Measurements from ENCODE around the gene PDE4D. TPM values are rescaled to one million over a fixed set of nuclear protein-coding genes. Genes with fewer than 3 reads are reported as not detected.

Gene PDE4D
- total RNA-seq, 1 experiment from 2014 or later: 6.5 TPM

DNA sequence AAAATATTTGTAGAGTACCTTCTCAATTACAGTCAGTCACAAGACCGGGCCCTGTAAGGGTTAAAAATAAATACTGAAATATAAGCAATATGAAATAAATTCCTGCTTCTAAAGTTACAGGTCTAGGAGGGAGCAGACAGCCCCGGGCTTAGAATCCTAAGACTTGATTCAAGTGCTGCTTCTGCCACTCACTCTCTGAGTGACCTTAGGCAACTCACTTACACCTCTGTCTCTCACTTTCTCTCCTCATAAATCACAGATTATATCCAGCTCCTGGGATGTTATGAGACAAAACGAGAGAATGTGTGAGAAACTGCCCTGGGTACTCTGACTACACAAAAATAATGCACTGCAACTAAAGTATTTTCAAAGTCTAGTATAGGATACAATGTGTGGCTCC, 101.9 kb downstream of the PDE4D start:
- no TSS peak for BruUV-seq (replicated peaks)
- H3K36me3 ChIP-seq (ENCODE audit: insufficient read depth, low read length, poor library complexity, severe bottlenecking): no peaks in the 10 kb centered on the region
- intact Hi-C loops (cut with micrococcal nuclease; ENCODE audit: unreplicated experiment): no loop called here
- DNase-seq (ENCODE audit: low spot score): no peak
- H3K27me3 ChIP-seq (replicated peaks; ENCODE audit: insufficient read depth, low read depth, low read length, poor library complexity): peaks cover 63% of the 10 kb centered on the region
- no peaks in the 10 kb centered on the region for H3K9me3 ChIP-seq (ENCODE audit: low read depth, low read length, poor library complexity, severe bottlenecking)
- ChIA-PET POLR2A (ENCODE audit: low non-redundant PET) (no interaction called here), CTCF (no interaction called here)
- no peak overlapping the region for H3K4me3 ChIP-seq (ENCODE audit: low read depth, low read length, poor library complexity, severe bottlenecking)
- no peak for TF ChIP-seq EZH2 (IDR thresholded peaks at IDR 0.05; ENCODE audit: borderline replicate concordance, low read depth, low read length, poor library complexity, severe bottlenecking)
- TF ChIP-seq, protein P1, sequence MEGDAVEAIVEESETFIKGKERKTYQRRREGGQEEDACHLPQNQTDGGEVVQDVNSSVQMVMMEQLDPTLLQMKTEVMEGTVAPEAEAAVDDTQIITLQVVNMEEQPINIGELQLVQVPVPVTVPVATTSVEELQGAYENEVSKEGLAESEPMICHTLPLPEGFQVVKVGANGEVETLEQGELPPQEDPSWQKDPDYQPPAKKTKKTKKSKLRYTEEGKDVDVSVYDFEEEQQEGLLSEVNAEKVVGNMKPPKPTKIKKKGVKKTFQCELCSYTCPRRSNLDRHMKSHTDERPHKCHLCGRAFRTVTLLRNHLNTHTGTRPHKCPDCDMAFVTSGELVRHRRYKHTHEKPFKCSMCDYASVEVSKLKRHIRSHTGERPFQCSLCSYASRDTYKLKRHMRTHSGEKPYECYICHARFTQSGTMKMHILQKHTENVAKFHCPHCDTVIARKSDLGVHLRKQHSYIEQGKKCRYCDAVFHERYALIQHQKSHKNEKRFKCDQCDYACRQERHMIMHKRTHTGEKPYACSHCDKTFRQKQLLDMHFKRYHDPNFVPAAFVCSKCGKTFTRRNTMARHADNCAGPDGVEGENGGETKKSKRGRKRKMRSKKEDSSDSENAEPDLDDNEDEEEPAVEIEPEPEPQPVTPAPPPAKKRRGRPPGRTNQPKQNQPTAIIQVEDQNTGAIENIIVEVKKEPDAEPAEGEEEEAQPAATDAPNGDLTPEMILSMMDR (conservative IDR thresholded peaks at IDR 0.05; ENCODE audit: low read depth, low read length): no peak
- H3K27ac ChIP-seq (ENCODE audit: low read depth, low read length, poor library complexity, severe bottlenecking): no peak overlapping the region
- H3K4me1 ChIP-seq (ENCODE audit: insufficient read depth, low read length, poor library complexity, severe bottlenecking): no peaks in the 10 kb centered on the region

DNA sequence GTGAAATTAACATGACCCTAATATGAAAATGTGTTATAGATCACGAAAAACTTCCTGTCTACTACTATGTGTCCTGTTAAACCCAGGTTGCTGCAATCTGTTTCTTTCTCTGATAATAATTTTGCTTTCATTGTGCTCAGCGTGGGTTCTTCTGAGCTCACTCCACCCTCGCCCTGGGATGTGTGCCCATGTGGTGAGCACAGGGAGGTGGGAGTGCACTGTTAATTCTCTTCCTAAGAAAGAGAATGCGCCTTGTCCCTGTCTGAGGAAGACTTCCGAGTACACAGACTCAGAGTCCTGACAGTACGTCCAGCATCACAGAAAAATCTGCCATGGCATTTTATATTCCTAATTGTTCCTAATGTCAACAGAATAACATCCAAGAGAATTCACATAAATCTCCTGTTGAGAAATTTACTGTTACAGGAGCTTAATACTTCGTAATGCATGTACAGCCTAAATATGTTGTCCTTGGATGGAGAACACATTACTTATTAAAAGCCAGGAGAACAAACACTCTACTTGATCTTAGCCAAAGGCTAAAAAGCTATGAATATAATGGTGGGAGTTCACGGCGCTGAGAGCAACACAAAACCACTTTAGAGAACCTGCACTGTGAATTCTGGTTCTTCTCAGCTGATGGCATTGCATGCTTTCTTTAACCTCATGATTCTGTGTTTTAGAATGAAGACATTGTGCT, 102.6 kb downstream of the PDE4D start:
- no TSS peak for BruUV-seq (replicated peaks)
- Histone ChIP-seq H3K4me3 (ENCODE audit: low read depth, low read length, poor library complexity, severe bottlenecking) (no peak overlapping the region), H3K27ac (ENCODE audit: low read depth, low read length, poor library complexity, severe bottlenecking) (no peak overlapping the region), H3K4me1 (ENCODE audit: insufficient read depth, low read length, poor library complexity, severe bottlenecking) (no peaks in the 10 kb centered on the region), H3K9me3 (ENCODE audit: low read depth, low read length, poor library complexity, severe bottlenecking) (no peaks in the 10 kb centered on the region), H3K27me3 (replicated peaks; ENCODE audit: insufficient read depth, low read depth, low read length, poor library complexity) (peaks cover 66% of the 10 kb centered on the region), H3K36me3 (ENCODE audit: insufficient read depth, low read length, poor library complexity, severe bottlenecking) (no peaks in the 10 kb centered on the region)
- ChIA-PET POLR2A (ENCODE audit: low non-redundant PET) (no interaction called here), CTCF (no interaction called here)
- TF ChIP-seq, protein P1 (conservative IDR thresholded peaks at IDR 0.05; ENCODE audit: low read depth, low read length): no peak
- no peak for TF ChIP-seq EZH2 (IDR thresholded peaks at IDR 0.05; ENCODE audit: borderline replicate concordance, low read depth, low read length, poor library complexity, severe bottlenecking)
- intact Hi-C loops (cut with micrococcal nuclease; ENCODE audit: unreplicated experiment): no loop called here
- DNase-seq (ENCODE audit: low spot score): peak; percentile 24

DNA sequence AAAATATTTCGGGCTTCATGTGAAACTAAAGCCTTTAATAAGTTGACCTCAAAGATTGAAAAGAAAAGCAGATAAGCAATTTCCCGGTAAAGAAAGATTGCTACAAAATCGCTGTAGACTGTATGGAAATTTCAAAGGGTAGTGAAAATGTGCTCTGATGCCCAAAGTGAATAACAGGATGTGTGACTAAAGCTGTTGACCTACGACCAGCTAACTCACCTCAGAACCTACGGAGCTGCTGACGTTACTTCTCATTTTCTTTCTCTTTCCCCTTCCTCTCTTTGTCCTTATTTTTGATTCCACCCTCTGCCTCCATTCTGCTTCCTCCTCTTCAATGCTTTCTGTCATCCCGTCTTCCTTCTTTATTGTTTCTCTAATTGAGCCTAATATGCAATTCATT, 103.2 kb downstream of the PDE4D start:
- no peaks in the 10 kb centered on the region for H3K9me3 ChIP-seq (ENCODE audit: low read depth, low read length, poor library complexity, severe bottlenecking)
- CTCF ChIA-PET: no interaction called here
- TF ChIP-seq, protein P1 (conservative IDR thresholded peaks at IDR 0.05; ENCODE audit: low read depth, low read length): no peak
- TF ChIP-seq EZH2 (IDR thresholded peaks at IDR 0.05; ENCODE audit: borderline replicate concordance, low read depth, low read length, poor library complexity, severe bottlenecking): no peak
- H3K36me3 ChIP-seq (ENCODE audit: insufficient read depth, low read length, poor library complexity, severe bottlenecking): no peaks in the 10 kb centered on the region
- DNase-seq (ENCODE audit: low spot score): no peak
- no TSS peak for BruUV-seq (replicated peaks)
- POLR2A ChIA-PET (ENCODE audit: low non-redundant PET): no interaction called here
- intact Hi-C loops (cut with micrococcal nuclease; ENCODE audit: unreplicated experiment): no loop called here
- H3K4me1 ChIP-seq (ENCODE audit: insufficient read depth, low read length, poor library complexity, severe bottlenecking): no peaks in the 10 kb centered on the region
- no peak overlapping the region for H3K4me3 ChIP-seq (ENCODE audit: low read depth, low read length, poor library complexity, severe bottlenecking)
- H3K27ac ChIP-seq (ENCODE audit: low read depth, low read length, poor library complexity, severe bottlenecking): no peak overlapping the region
- H3K27me3 ChIP-seq (replicated peaks; ENCODE audit: insufficient read depth, low read depth, low read length, poor library complexity): peaks cover 64% of the 10 kb centered on the region
